HepG2 (cell line): ENCODE measurements around the gene NRAP. TPM values are rescaled to one million over a fixed set of nuclear protein-coding genes. Genes with fewer than 3 reads are reported as not detected.

Experiments used
- ATAC-seq: fragments of 200-7000 bp; cut with Tn5 transposase; 3 replicates; pipeline ENCODE4 v1.9.1; 2020; ENCODE audit warnings: mild to moderate bottlenecking, moderate library complexity
- BruUV-seq: library from RNA; stranded (reverse); fragments of 400-500 nt; replicated peaks from 2 replicates; lab custom pipeline; 2021; lab: Mats Ljungman, UMichigan
- CTCF ChIA-PET: fragments of 300-600 bp; formaldehyde crosslinking; extraction: SDS; loops from one replicate; lab custom pipeline; 2021; ENCODE audit warnings: low total read pairs, inconsistent platforms, low intra/inter-chr PET ratio; lab: Yijun Ruan, JAX
- POLR2A ChIA-PET: fragments of 350-600 bp; sonication (Branson Sonifier 250); formaldehyde crosslinking; loops from one replicate; lab custom pipeline; 2020; ENCODE audit warnings: antibody characterized with exemption, inconsistent platforms; lab: Yijun Ruan, JAX
- DNase-seq: peaks from one replicate; pipeline ENCODE4 v3.0.0-alpha.2; 2015; ENCODE audit warnings: low spot score
- FAIRE-seq: peaks from 3 replicates; lab custom pipeline; 2011; peaks lifted over from hg19 to GRCh38; lab: Jason Lieb, UNC
- H2AFZ ChIP-seq: one replicate; pipeline ENCODE4 v1.6.1; 2011; ENCODE audit warnings: low read length, inconsistent platforms
- H3K27ac ChIP-seq: fragments of 300-600 bp; 3 replicates; pipeline ENCODE4 v1.8.0; 2011; ENCODE audit warnings: mixed run types, mild to moderate bottlenecking, mixed read lengths, low read length, inconsistent platforms; ENCODE audit not compliant: insufficient read depth; ENCODE audit errors: extremely low read length
- H3K27me3 ChIP-seq, 2 experiments: fragments of 200-600 bp in 1 of 2; 2 replicates in 1 of 2; 3 replicates in 1 of 2; pipeline versions ENCODE4 v1.6.0 to v1.8.0; 2011; ENCODE audit warnings: low read length in 2 of 2, mild to moderate bottlenecking in 2 of 2, moderate library complexity in 2 of 2, inconsistent platforms in 1 of 2; ENCODE audit not compliant: insufficient read depth in 2 of 2, control insufficient read depth in 1 of 2
- H3K36me3 ChIP-seq, 2 experiments: fragments of 200-600 bp in 1 of 2; replicated peaks in 1 of 2; 2 replicates in 1 of 2; 3 replicates in 1 of 2; pipeline versions ENCODE4 v1.5.1 to v1.8.0; 2011; ENCODE audit warnings: low read length in 2 of 2, inconsistent platforms in 1 of 2; ENCODE audit not compliant: insufficient read depth in 2 of 2, control insufficient read depth in 1 of 2
- H3K4me1 ChIP-seq: 2 replicates; pipeline ENCODE4 v1.5.1; 2012; ENCODE audit warnings: low read length, inconsistent platforms; ENCODE audit not compliant: insufficient read depth
- H3K4me2 ChIP-seq: 2 replicates; pipeline ENCODE4 v1.6.0; 2011; ENCODE audit warnings: low read depth, low read length, inconsistent platforms
- H3K4me3 ChIP-seq, 3 experiments: fragments of 200-600 bp in 1 of 3; sonication (generic), shearing (Covaris generic) in 1 of 3; replicated peaks in 1 of 3; 2 replicates each; pipeline ENCODE4 v1.5.1; 2011 to 2016; ENCODE audit warnings: low read length in 3 of 3, inconsistent platforms in 2 of 3, low read depth in 2 of 3, mild to moderate bottlenecking in 2 of 3, control low read depth in 1 of 3, mixed read lengths in 1 of 3; ENCODE audit not compliant: insufficient read depth in 1 of 3
- H3K79me2 ChIP-seq: one replicate; pipeline ENCODE4 v1.6.1; 2011; ENCODE audit warnings: low read length, inconsistent platforms; ENCODE audit not compliant: insufficient read depth
- H3K9ac ChIP-seq: 2 replicates; pipeline ENCODE4 v1.6.0; 2011; ENCODE audit warnings: mild to moderate bottlenecking, low read depth, low read length, inconsistent platforms; ENCODE audit not compliant: insufficient read depth
- H3K9me3 ChIP-seq: 2 replicates; pipeline ENCODE4 v1.5.1; 2012; ENCODE audit warnings: mild to moderate bottlenecking, low read length
- H4K20me1 ChIP-seq: 2 replicates; pipeline ENCODE4 v1.6.0; 2011; ENCODE audit warnings: inconsistent platforms, mild to moderate bottlenecking, low read length, moderate library complexity; ENCODE audit not compliant: insufficient read depth
- ATF4 ChIP-seq, 2 experiments: fragments of 450-650 bp in 1 of 2; sonication (generic) in 1 of 2; formaldehyde crosslinking; IDR thresholded peaks; 2 replicates each; pipeline versions ENCODE4 v1.5.0 to v1.8.0; 2020 to 2022; ENCODE audit warnings: mild to moderate bottlenecking in 1 of 2, missing genetic modification reagents in 1 of 2
- WGBS: methylation state at CpG from one replicate; pipeline ENCODE4 v1.1.6; 2017; ENCODE audit warnings: low lambda C conversion rate; 5-methylcytosine and 5-hydroxymethylcytosine counted together
- in situ Hi-C: cut with HindIII; loops from 2 replicates; pipeline ENCODE4 v1.10.0; 2017; ENCODE audit warnings: low pct_unique_long_range_greater_than_20kb; ENCODE audit not compliant: extremely low pct_ligation_motif_present
- intact Hi-C: fragments of 100-400 bp; cut with micrococcal nuclease; formaldehyde crosslinking; loops from one replicate; pipeline ENCODE4 v1.10.0; 2022; ENCODE audit not compliant: unreplicated experiment
- polyA plus RNA-seq, 8 experiments: library from polyadenylated mRNA; depleted of rRNA in 3 of 8; stranded (reverse) in 7 of 8; unstranded in 1 of 8; fragments of >200 nt; fragmentation: Illumina TruSeq in 4 of 8; extraction: Trizol in 4 of 8; gene quantifications; 2 replicates each; pipeline versions ENCODE4 v1.2.1 to v1.2.3, GENCODE V29; 2011 to 2016; ENCODE audit warnings: low read depth in 4 of 8, missing spikeins in 1 of 8, mixed read lengths in 1 of 8; ENCODE audit not compliant: insufficient read depth in 1 of 8
- total RNA-seq, 5 experiments: library from RNA; depleted of rRNA; stranded (reverse); fragments of >200 nt; fragmentation: Illumina TruSeq; extraction: Trizol; gene quantifications; 2 replicates each; pipeline ENCODE4 v1.2.3, GENCODE V29; 2016; ENCODE audit warnings: low read depth in 1 of 5
- TF ChIP-seq, protein P1 (sequence below): sonication (generic); formaldehyde crosslinking; IDR thresholded peaks from 2 replicates; pipeline ENCODE4 v1.5.1; 2020; ENCODE audit warnings: mild to moderate bottlenecking, missing genetic modification reagents, moderate library complexity

NRAP gene
- total and polyA plus RNA-seq, 2 of the 13 experiments (the other 11 are each of a cell fraction or from before 2014, with no cell fraction given) = not detected

- H3K4me2 ChIP-seq = no peak overlapping the region
- no peaks in the 10 kb centered on the region; a peak in 1 of 5 replicates for H3K27me3 ChIP-seq
- H3K27ac ChIP-seq = no peak overlapping the region
- CTCF ChIA-PET = no interaction called here
- TF ChIP-seq, protein P1, sequence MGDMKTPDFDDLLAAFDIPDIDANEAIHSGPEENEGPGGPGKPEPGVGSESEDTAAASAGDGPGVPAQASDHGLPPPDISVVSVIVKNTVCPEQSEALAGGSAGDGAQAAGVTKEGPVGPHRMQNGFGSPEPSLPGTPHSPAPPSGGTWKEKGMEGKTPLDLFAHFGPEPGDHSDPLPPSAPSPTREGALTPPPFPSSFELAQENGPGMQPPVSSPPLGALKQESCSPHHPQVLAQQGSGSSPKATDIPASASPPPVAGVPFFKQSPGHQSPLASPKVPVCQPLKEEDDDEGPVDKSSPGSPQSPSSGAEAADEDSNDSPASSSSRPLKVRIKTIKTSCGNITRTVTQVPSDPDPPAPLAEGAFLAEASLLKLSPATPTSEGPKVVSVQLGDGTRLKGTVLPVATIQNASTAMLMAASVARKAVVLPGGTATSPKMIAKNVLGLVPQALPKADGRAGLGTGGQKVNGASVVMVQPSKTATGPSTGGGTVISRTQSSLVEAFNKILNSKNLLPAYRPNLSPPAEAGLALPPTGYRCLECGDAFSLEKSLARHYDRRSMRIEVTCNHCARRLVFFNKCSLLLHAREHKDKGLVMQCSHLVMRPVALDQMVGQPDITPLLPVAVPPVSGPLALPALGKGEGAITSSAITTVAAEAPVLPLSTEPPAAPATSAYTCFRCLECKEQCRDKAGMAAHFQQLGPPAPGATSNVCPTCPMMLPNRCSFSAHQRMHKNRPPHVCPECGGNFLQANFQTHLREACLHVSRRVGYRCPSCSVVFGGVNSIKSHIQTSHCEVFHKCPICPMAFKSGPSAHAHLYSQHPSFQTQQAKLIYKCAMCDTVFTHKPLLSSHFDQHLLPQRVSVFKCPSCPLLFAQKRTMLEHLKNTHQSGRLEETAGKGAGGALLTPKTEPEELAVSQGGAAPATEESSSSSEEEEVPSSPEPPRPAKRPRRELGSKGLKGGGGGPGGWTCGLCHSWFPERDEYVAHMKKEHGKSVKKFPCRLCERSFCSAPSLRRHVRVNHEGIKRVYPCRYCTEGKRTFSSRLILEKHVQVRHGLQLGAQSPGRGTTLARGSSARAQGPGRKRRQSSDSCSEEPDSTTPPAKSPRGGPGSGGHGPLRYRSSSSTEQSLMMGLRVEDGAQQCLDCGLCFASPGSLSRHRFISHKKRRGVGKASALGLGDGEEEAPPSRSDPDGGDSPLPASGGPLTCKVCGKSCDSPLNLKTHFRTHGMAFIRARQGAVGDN = no peak
- TF ChIP-seq ATF4 (CRISPR knock-in tag; IDR thresholded peaks at IDR 0.05) = 0 out of 4 replicates have a peak, but pooled peaks of 1 of the 2 experiments have one; percentile 33
- H3K4me3 ChIP-seq = no peak overlapping the region
- no peaks in the 10 kb centered on the region for H3K36me3 ChIP-seq
- H3K79me2 ChIP-seq = no peaks in the 10 kb centered on the region
- in situ Hi-C loops (no loop called here), intact Hi-C loops (no loop called here)
- ATAC-seq (no peak), DNase-seq (no peak), FAIRE-seq (no peak)
- H3K9ac ChIP-seq = no peak overlapping the region
- POLR2A ChIA-PET = no interaction called here
- no peaks in the 10 kb centered on the region for H4K20me1 ChIP-seq
- WGBS = 32% methylated on average over 6 of the region's 6 CpGs
- peaks cover 15% of the 10 kb centered on the region for H3K4me1 ChIP-seq
- H3K9me3 ChIP-seq = no peaks in the 10 kb centered on the region
- no TSS peak for BruUV-seq
- no peak overlapping the region for H2AFZ ChIP-seq
These were observed 97.0 kb downstream of the NRAP start for GRCh38 chr10:113566888-113567287.
